ENCODE results near the gene TOP3A. TPM values are rescaled to one million over a fixed set of nuclear protein-coding genes. Genes with fewer than 3 reads are reported as not detected.

Gene TOP3A
- total RNA-seq, 1 experiment from 2014 or later, result 84.9 TPM

DNA sequence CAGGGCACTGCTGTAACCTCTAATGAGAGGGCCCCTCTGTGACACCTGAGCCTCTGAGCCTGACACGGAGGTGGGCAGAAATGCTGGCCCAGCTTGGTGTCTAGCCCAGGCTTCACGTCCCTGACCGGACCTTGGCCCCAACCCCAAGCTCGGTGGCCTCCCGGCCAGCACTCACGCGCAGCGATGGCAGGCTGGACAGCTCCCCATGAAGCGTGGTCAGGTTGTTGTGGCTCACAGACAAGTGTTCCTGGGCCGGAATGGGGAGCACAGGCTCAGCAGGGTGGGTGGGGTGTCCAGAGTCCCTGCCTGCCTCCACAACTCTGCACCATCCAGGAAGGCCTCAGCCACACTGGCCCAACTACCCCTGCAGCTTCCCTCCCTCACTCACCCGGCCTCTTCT, 58.4 kb downstream of the TOP3A start:
- DNase-seq (ENCODE audit: low read depth), result no peak

- DNase-seq (ENCODE audit: low read depth), result no peak
These were observed 59.7 kb downstream of the TOP3A start for GRCh38 chr17:18254888-18255649.

DNA sequence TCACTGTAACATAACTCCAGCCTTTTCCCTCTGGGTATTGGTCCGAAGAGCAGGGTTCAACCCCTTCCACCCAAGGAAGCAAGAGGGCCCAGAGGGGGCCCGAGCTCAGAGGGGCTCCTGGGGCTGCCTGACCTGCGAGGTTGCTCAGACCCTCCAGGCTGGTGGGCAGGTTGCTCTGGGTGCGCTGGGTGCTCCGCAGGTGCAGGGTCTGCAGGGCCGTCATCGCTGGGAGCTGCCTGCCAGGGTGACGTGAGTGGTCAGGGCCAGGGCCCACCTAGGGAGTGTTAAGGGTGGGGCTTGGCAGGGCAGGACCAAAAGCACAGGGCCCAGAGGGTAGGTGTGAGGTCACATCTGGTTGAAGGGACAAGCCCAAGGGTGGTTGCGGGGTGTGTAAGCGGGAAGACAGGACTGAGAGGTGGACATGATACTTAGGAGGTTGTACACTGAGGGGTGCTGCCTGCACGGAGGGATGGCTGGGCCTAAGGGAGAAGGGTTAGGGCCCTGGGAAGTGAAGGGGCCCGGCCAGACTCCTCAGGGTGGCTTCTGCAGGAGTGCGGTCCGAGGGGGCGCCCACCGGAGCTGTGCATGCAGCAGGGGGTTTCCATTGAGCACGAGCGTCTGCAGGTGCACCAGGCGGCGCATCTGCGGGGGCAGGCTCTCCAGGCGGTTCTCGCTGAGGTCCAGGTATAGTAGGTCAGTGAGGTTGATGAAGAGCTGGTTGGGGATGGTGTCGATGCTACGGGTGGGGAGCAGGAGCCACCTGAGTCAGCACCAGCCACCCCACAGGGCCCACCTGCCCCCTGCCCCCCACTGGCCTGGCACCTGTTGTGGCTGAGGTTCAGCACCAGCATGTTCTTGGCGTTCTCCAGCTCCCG, 60.6 kb downstream of the TOP3A start:
- no peak for DNase-seq (ENCODE audit: low read depth)

DNA sequence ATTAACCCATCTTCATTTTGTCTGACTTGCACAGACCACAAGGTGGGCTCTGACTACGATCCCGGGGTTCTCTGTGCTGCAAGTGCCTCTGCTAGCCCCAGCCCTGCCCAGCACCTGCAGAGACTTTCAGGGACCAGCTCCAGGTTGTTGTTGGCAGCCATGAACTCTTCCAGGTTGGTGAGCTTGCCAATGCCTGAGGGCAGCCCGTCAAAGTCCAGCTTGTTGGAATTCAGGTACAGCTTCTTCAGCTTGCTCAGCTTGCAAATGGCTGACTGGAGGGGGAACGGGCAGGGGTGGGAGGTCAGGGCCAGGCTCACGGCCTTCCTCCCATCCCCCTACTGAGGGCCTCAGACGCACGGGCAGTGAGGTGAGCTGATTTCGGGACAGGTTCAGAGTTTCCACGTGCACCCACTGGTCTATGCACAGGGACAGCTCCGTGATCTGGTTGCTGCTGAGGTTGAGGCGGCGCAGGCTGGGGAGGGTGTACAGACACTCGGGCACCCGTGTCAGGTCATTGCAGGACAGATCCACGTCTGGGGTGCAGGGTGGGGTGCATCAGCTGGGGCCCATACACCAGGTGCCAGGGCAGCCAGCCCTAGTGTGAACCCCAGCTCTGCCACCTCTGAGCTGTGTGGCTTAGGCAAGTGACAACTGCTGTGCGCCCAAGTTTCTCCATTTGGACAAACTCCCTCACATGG, 61.5 kb downstream of the TOP3A start:
- no peak for DNase-seq (ENCODE audit: low read depth)

DNA sequence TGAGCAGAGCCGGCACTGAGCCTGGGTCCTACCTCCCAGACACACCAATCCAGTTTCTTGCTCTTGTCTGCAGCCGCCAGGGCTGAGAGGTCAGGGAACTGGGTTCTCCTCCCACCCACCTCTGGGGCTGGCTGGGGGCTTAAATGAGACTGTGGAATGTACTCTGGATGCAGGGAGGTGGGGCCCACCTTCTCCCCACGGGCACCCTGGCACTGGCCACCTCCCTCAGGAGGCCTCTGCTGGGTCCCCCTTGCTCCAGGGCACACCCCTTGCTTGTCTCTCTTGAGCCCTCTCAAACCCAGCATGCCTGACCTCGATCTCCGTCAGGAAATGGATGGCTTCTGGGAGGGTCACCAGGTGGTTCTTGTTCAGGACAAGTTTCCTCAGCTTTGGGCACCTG, 62.6 kb downstream of the TOP3A start:
- no peak for DNase-seq (ENCODE audit: low read depth)

DNA sequence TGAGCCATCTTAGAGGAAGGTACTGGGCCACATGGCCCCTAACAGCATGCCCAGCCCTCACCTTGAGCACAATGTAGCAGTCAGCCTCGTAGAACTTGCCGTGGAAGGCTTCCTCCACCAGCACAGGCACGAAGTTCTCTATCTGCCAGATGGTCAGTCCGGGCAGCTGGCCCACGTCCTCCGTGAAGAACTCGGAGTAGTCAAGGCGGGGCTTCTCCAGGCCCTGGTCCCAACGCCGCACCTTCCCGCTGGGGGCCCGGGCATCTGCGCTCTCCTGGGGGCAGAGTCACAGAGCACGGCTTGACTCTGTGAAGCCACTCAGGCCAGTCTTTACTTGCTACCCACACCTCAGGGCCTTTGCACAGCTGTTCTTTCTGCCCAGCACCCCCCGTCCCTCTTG, 63.6 kb downstream of the TOP3A start:
- DNase-seq (ENCODE audit: low read depth), result no peak

DNA sequence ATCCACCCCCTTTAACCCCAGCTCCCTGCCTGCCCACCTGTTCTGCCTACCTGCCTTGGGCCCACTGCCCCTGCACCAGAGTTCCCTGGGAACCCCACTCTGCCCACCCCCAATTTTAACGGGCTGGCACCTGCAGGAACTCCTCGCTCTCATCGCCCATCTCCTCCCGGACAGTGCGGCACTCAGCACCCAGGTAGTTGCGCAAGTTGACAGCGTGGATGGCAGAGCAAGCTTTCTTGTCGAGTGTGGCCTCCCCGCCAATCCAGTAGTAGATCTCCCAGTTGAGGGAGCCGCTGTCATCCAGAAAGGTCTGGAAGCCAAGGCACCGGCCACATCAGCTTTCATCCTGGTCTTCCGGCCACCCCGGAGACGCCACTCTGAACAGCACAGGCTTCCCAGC, 64.1 kb downstream of the TOP3A start:
- DNase-seq (ENCODE audit: low read depth), result no peak

DNA sequence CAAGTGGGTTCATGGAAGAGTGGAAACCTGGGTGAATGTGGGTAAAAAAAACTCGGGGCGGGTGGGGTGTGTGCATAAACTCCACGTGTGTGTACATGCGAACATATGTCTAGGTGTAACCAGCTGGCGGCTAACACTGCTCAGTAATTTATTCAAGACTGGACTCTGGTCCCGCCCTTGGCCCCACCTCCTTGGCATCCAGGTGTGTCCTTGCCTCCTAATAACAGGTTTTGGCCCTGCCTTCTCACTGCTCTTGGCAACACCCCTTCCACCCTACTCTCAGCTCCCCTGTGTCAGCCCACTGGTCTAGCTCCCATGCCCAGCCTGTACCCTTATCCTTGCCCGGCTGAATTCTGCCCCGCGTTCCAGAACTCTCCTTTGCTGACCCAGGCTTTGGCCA, 64.5 kb downstream of the TOP3A start:
- no peak for DNase-seq (ENCODE audit: low read depth)

GRCh38 chr17:18248811-18249210, 66.0 kb downstream of the TOP3A start:
- no peak for DNase-seq (ENCODE audit: low read depth)

- DNase-seq (ENCODE audit: low read depth), result peak; percentile 59
These were observed 66.5 kb downstream of the TOP3A start for GRCh38 chr17:18248300-18248731.

DNA sequence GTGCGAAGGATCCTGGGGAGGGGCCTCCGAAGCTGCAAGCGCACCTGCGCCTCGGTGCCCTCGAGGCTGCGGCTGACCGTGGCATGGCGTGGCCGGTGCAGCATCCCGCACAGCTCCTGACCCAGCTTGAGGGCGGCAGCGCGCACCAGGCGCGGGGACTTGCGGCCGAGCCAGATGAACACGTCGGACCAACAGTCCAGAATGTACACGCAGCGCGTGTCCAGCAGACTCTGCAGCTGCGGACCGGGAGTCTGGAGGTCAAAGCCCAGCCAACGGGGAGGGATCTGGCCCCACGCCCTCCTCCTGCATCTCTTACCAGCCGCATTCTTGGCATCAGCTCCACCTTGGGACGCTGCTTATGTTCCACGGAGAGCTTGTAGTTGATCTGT, 67.2 kb downstream of the TOP3A start:
- DNase-seq (ENCODE audit: low read depth), result no peak

DNA sequence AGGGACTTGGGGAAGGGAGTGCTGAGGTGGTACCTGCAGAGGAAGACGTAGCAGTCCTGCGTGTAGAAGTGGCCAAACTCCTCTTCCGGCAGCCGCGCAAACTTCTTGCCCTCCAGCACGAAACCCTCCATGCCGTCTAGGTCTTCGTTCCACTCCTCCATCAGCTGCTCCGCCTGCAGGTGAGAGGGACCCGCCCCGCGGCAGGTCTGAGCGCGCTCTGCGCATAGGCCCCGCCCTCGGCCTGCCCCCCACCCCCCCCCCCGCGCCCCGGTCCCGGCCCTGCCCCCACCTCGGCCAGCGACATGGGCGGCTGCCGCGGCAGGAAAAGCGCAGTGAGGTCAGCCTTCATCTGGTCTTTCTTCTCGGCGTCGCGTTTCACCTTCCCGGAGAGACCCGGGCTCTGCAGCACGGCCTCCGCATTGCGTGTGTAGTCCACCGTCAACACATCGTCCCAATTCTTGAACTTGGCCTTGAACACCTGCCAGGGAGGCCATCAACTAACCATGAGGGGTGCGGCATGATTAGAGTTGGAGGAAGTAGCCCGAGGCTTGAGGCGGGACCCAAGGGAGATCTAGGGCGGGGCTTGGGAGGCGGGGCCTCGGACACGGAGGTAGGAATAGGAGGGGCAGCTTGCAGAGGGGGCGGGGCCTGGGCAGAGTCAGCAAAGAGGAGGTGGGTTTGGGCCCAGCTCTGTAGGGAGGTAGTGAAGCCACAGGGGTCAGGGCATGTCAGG, 67.7 kb downstream of the TOP3A start:
- DNase-seq (ENCODE audit: low read depth), result no peak

GRCh38 chr17:18246109-18246725, 68.6 kb downstream of the TOP3A start:
- DNase-seq (ENCODE audit: low read depth), result no peak

DNA sequence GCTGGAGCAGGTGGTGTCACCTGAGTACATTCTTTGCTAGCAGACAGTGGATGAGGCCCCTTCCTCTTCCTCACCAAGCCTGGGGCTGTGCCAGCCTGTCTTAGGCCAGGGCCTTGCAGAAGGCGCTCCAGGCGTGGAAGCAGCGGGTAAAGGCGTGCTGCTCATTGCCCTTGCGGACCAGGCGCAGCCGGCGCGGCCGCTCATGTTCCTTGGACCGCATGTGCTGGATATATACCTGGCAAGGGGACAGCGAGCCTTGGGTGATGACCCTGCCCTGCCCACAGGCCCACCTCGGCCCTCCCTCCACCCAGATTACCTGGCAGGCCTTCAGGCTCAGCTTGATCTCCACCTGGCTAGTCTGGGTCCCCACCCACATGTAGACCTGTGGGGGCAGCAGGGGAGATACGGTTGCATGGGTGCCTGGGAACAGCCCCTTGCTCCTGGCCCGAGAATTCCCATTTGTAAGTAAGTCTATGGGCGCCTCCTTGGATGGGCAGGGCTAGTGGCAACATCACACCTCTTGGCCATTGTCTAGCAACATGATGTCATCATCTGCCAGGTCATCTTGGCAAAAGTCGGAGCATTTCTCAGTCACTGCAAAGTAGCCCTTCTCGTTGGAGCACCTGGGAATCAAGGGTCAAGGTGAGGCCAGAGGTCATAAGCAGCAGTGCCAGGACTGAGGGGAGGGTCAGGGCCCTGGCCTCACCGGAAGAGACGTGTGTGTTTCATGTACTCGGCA, 69.6 kb downstream of the TOP3A start:
- no peak for DNase-seq (ENCODE audit: low read depth)

DNA sequence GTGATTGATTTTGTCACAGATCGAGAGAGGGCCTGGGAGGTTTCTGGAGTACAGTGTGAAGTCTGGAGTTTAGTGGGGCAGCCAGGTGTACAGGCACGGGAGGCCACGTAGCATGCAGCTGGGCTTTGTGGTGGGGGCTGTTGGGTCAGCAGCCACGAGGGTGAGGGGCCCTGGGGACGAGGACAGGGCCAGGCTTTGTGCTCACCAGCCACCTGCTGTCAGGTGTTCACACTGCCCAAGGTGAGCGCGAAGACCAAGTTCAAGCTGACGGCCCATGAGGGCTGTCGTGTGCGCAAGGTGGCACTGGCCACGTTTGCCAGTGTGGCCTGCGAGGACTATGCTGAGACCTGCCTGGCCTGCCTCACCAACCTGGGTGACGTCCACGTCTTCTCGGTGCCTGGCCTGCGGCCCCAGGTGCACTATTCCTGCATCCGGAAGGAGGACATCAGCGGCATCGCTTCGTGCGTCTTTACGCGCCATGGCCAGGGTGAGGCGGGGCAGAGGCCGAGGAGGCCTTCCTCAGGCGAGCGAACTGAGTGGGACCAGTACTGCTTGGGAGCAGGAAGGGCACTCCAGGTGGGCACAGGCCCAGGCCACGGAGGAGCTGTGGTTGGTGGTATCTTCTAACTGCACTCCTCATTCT, 73.4 kb downstream of the TOP3A start:
- DNase-seq (ENCODE audit: low read depth), result no peak

DNA sequence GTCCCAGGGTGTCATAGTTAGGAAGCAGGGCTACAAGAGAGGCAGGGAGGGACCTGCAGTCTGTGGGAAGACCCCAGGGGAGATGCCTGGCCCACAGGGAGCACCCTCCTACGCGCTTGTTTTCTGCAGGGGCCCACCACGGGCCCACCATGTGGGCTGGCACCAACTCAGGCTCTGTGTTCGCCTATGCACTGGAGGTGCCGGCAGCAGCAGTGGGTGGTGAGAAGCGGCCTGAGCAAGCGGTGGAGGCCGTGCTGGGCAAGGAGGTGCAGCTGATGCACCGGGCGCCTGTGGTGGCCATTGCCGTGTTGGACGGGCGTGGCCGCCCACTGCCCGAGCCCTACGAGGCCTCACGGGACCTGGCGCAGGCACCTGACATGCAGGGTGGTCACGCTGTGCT, 74.3 kb downstream of the TOP3A start:
- DNase-seq (ENCODE audit: low read depth), result no peak

- no peak for DNase-seq (ENCODE audit: low read depth)
These were observed 76.5 kb downstream of the TOP3A start for GRCh38 chr17:18238299-18238698.

DNA sequence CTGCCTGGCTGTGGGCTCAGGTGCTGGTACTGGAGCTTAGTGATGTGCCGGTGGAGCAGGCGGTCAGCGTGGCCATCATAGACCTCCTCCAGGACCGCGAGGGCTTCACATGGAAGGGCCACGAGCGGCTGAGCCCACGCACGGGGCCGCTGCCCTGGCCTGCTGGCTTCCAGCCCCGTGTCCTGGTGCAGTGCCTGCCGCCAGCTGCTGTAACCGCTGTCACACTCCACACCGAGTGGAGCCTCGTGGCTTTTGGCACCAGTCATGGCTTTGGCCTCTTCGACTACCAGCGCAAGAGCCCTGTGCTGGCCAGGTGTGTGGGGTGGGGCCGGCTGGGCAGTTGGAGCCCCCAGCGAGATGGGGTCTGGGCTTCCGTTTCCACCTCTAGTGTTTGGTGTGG, 77.3 kb downstream of the TOP3A start:
- DNase-seq (ENCODE audit: low read depth), result no peak

DNA sequence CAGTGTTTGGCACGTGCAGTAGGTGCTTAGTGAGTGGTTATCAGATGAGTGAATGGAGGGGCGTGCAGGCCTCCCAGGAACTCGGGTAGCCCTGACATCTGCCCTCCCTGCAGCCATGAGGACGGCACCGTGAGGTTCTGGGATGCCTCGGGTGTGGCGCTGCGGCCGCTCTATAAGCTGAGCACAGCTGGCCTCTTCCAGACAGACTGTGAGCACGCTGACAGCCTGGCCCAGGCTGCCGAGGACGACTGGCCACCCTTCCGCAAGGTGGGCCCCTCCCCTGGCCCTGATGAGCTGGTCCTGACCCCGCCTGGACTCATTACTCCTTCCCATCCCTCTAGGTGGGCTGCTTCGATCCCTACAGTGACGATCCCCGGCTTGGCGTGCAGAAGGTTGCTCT, 78.3 kb downstream of the TOP3A start:
- no peak for DNase-seq (ENCODE audit: low read depth)

All from HT1080 (cell line).